Heart right ventricle (tissue), 16 donors: Measurements from ENCODE around the gene NXPH3. TPM values are rescaled to one million over a fixed set of nuclear protein-coding genes. Genes with fewer than 3 reads are reported as not detected.

Experiments
- ATAC-seq, 8 donors: fragments of 200-7000 bp; cut with Tn5 transposase; one replicate each; pipeline ENCODE4 v1.9.1; 2020; ENCODE audit warnings: mild to moderate bottlenecking in 8 of 8, moderate library complexity in 8 of 8, moderate number of reproducible peaks in 1 of 8
- DNase-seq, 2 donors: peaks; one replicate each; pipeline ENCODE4 v3.0.0-alpha.2; 2020
- H3K27ac ChIP-seq, 10 donors: fragments of 200-600 bp; sonication (generic) in 2 of 10; one replicate each; pipeline versions ENCODE4 v1.5.0 to v1.8.0; 2020 to 2022; ENCODE audit warnings: mild to moderate bottlenecking in 3 of 10
- H3K27me3 ChIP-seq, 7 donors: fragments of 200-600 bp; one replicate each; pipeline ENCODE4 v1.8.0; 2021 to 2022; ENCODE audit warnings: mild to moderate bottlenecking in 2 of 7
- H3K36me3 ChIP-seq, 9 donors: fragments of 200-600 bp; sonication (generic) in 1 of 9; one replicate each; pipeline versions ENCODE4 v1.5.0 to v1.8.0; 2020 to 2022; ENCODE audit warnings: mild to moderate bottlenecking in 2 of 9
- H3K4me1 ChIP-seq, 9 donors: fragments of 200-600 bp; sonication (generic) in 1 of 9; one replicate each; pipeline versions ENCODE4 v1.5.0 to v1.8.0; 2020 to 2022; ENCODE audit warnings: mild to moderate bottlenecking in 4 of 9
- H3K4me3 ChIP-seq, 10 donors: fragments of 200-600 bp; sonication (generic) in 2 of 10; one replicate each; pipeline versions ENCODE4 v1.5.0 to v1.8.0; 2020 to 2022; ENCODE audit warnings: mild to moderate bottlenecking in 7 of 10, moderate library complexity in 2 of 10
- H3K9me3 ChIP-seq, 11 donors: fragments of 200-600 bp in 10 of 11; sonication (generic) in 2 of 11; one replicate each; pipeline versions ENCODE4 v1.5.0 to v1.8.0; 2013 to 2022; ENCODE audit warnings: mild to moderate bottlenecking in 2 of 11, control low read depth in 1 of 11, moderate library complexity in 1 of 11
- CTCF ChIP-seq, 9 donors: fragments of 200-600 bp; sonication (generic) in 2 of 9; IDR thresholded peaks; one replicate each; pipeline versions ENCODE4 v1.5.0 to v1.8.0; 2021 to 2022; ENCODE audit warnings: antibody characterized with exemption in 9 of 9, mild to moderate bottlenecking in 5 of 9, moderate library complexity in 1 of 9
- WGBS, 2 donors: extraction: QIAGEN DNeasy Blood & Tissue Kit; methylation state at CpG; one replicate each; pipeline ENCODE4 v1.1.7; 2013; ENCODE audit warnings: inconsistent platforms in 1 of 2; 5-methylcytosine and 5-hydroxymethylcytosine counted together
- intact Hi-C, 10 donors: fragments of 100-400 bp; cut with DNase I; formaldehyde crosslinking; loops; one replicate each; pipeline versions ENCODE4 v1.11.1 to v1.14.2; 2022
- polyA plus RNA-seq, 2 donors: library from polyadenylated mRNA; stranded (reverse); fragments of 200-250 nt; gene quantifications; one replicate each; pipeline ENCODE4 v1.2.3, GENCODE V29; 2013
- total RNA-seq, 10 donors: library from RNA; stranded (reverse); fragmentation: NEBNext Ultra II Directional in 3 of 10; extraction: Animal tissue kit (Norgen Biotek cat#: 25700) in 3 of 10; gene quantifications; one replicate each; pipeline versions ENCODE4 v1.2.1 to v1.2.4, GENCODE V29; 2021 to 2023
- donor health status: Arrhythmogenic right ventricular cardiomyopathy.
- donor health status: ischemic (EF 13 %, LVEDD 7.1; RV severe dilation, severe dysfunction).
- donor health status: healthy with polysubstance abuse.
- donor health status: DM: no; HTN: yes; CAD: no.
- donor health status: DM: no; HTN: no; CAD: no.
- donor health status: ischemic (EF 25% LVEDD 6.9; RV normal size, moderate dysfunction).
- donor health status: ischemic (EF 25% LVEDD 5.7; RV mildly dilated, moderate dysfunction).
- donor health status: healthy.
- donor health status: DM: yes; HTN: yes; CAD: no.
- donor health status: Ischemic cardiomyopathy.
- donor health status: ischemic (EF 35%, LVEDD 5.7; RV mildly dilated, moderate dysfunction).
- donor health status: nonischemic (EF 11% LVEDD 7.7; RV severe dilation, severe dysfunction).
- donor health status: DM: yes; HTN: yes; CAD: no.
- donor health status: PGD.
- donor health status: ischemic (EF 29% LVEDD 5.4; RV normal size, mild dysfunction).
- donor health status: nonischemic (EF 23%, LVEDD 6.1; RV moderate dilation, normal function).

The NXPH3 gene
- total and polyA plus RNA-seq, 12 donors, result 2.2 to 5.9 (median 3.2) TPM

- DNase-seq (no peak), ATAC-seq (no peak)
- Histone ChIP-seq H3K27ac (no peak overlapping the region), H3K4me1 (no peaks in the 10 kb centered on the region), H3K4me3 (no peak overlapping the region), H3K36me3 (peaks cover 0 to 49% (median 15%) of the 10 kb centered on the region in 9 donors), H3K9me3 (no peaks in the 10 kb centered on the region), H3K27me3 (no peaks in the 10 kb centered on the region)
- WGBS, 2 donors, result 90 to 91% methylated on average over 2 of the region's 2 CpGs
- intact Hi-C loops, result no loop called here
- no peak for TF ChIP-seq CTCF (IDR thresholded peaks at IDR 0.05)
These were observed 13.9 kb downstream of the NXPH3 start for GRCh38 chr17:49589577-49589927.

- Histone ChIP-seq H3K27ac (no peak overlapping the region), H3K9me3 (no peaks in the 10 kb centered on the region), H3K36me3 (peaks cover 0 to 59% (median 15%) of the 10 kb centered on the region in 9 donors), H3K27me3 (no peaks in the 10 kb centered on the region), H3K4me3 (no peak overlapping the region), H3K4me1 (peaks cover 0 to 4% (median 1%) of the 10 kb centered on the region in 9 donors)
- WGBS, 2 donors, result 97% methylated on average over 4 of the region's 4 CpGs
- DNase-seq (no peak), ATAC-seq (no peak)
- TF ChIP-seq CTCF (IDR thresholded peaks at IDR 0.05), result no peak
- intact Hi-C loops, result no loop called here
These were observed 15.2 kb downstream of the NXPH3 start for GRCh38 chr17:49590874-49591273.

- H3K27ac ChIP-seq, result no peak overlapping the region
- intact Hi-C loops, result no loop called here
- no peak overlapping the region for H3K4me3 ChIP-seq
- peaks cover 0 to 73% (median 15%) of the 10 kb centered on the region in 9 donors for H3K36me3 ChIP-seq
- 84 to 89% methylated on average over 3 of the region's 3 CpGs for WGBS, 2 donors
- no peaks in the 10 kb centered on the region for H3K27me3 ChIP-seq
- ATAC-seq (no peak), DNase-seq (no peak)
- H3K9me3 ChIP-seq, result no peaks in the 10 kb centered on the region
- H3K4me1 ChIP-seq, result peaks cover 0 to 18% (median 6%) of the 10 kb centered on the region in 9 donors
- TF ChIP-seq CTCF (IDR thresholded peaks at IDR 0.05), result no peak
These were observed 16.6 kb downstream of the NXPH3 start for GRCh38 chr17:49592263-49592662.

GRCh38 chr17:49595328-49595727 is 19.7 kb downstream of the NXPH3 start:
- whole genome bisulfite sequencing, 2 donors, result 91 to 93% methylated on average over 4 of the region's 4 CpGs
- Histone ChIP-seq H3K36me3 (peaks cover 0 to 92% (median 33%) of the 10 kb centered on the region in 9 donors), H3K27ac (peak overlapping the region in 2 of 10 donors; percentile 27 to 75), H3K4me3 (no peak overlapping the region), H3K27me3 (no peaks in the 10 kb centered on the region), H3K9me3 (no peaks in the 10 kb centered on the region), H3K4me1 (peaks cover 0 to 35% (median 14%) of the 10 kb centered on the region in 9 donors)
- DNase-seq (no peak), ATAC-seq (no peak)
- intact Hi-C loops, result no loop called here
- no peak for TF ChIP-seq CTCF (IDR thresholded peaks at IDR 0.05)
